ENCODE results near the gene CTSD.

CTSD gene

DNA sequence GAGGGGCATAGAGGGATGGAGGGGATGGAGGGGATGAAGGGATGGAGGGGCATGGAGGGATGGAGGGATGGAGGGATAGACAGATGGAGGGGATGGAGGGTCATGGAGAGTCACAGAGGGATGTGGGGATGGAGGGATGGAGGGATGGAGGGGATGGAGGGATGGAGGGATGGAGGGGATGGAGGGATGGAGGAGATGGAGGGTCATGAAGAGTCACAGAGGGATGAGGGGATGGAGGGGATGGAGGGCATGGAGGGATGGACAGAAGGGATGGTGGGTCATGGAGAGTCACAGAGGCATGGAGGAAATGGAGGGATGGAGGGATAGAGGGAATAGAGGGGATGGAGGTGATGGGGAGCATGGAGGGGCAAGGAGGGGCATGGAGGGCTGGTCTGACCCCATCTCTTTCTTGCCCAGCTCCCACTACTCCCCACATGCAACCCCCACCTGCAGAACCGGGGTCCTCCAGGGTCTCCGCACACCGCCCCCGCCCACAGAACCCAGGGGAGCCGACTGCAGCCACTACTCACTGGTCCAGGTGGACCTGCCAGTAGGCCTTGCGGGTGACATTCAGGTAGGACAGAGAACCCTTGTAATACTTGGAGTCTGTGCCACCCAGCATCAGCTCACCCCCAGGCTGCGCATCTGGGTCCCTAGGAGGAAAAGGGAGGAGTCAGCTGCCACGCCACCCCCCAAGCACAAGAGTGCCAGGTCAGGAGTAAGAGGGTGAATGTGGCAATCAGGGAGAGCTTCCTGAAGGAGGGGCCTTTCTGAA, 9.2 kb downstream of the CTSD start:
- no peak for DNase-seq

DNA sequence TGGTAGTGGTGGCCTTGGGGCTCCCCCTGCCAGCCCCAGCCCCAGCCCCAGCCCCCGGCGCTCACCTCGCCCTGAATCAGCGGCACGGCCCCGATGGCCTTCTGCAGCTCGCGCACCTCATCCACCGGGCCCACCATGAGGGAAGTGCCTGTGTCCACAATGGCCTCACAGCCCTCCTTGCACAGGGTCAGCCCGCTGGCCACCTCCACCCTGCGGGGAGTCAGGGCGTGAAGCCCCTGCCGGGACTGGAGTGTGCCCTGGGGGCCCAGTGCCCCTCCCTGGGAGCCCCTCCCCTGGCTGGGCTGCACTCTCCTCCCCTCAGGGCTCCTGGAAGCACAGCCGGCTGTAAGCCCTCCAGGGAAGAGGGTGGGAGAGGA, 9.8 kb downstream of the CTSD start:
- no peak for DNase-seq

DNA sequence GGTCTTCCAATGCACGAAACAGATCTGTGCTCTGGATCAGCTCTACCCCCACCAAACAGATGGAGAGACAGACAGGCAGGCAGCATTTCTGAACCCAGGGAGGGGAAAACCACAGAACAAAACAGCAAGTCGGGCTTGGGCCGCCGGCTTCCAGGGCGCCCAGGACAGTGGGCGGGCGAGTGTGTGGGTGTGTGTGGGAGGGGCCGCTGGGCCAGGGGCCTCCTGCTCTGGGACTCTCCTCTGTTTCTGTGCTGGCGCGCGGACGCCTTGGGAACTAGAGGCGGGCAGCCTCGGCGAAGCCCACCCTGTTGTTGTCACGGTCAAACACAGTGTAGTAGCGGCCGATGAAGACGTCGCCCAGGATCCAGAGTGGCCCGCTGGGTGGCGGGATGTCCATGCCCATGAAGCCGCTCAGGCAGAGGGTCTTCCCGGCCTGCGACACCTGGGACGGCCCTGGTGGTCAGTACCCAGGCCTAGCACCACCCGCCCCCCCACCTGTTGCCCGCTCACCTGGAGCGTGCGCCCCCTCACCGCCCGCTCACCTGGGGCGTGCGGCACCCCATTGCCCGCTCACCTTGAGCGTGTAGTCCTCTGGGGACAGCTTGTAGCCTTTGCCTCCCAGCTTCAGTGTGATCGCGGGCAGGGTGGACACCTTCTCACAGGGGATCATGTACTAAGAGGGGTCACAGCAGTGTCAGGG, 10.3 kb downstream of the CTSD start:
- no peak for DNase-seq

DNA sequence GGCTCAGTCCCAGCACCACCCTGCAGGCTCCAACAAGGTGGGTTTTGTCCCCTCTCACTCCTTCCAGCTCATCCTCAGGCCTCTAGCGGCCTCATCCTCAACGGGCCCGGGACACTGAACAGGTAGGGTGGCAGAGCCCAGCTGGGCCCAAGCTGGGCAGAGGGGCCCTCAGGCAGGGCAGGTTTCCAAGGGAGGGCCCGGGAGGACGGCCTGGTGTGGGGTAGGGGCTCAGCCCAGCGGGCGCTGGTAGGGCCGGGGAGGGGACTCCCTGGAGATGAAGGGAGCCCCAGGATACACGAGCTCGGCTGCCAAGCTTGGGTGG, 10.9 kb downstream of the CTSD start:
- DNase-seq = no peak

DNA sequence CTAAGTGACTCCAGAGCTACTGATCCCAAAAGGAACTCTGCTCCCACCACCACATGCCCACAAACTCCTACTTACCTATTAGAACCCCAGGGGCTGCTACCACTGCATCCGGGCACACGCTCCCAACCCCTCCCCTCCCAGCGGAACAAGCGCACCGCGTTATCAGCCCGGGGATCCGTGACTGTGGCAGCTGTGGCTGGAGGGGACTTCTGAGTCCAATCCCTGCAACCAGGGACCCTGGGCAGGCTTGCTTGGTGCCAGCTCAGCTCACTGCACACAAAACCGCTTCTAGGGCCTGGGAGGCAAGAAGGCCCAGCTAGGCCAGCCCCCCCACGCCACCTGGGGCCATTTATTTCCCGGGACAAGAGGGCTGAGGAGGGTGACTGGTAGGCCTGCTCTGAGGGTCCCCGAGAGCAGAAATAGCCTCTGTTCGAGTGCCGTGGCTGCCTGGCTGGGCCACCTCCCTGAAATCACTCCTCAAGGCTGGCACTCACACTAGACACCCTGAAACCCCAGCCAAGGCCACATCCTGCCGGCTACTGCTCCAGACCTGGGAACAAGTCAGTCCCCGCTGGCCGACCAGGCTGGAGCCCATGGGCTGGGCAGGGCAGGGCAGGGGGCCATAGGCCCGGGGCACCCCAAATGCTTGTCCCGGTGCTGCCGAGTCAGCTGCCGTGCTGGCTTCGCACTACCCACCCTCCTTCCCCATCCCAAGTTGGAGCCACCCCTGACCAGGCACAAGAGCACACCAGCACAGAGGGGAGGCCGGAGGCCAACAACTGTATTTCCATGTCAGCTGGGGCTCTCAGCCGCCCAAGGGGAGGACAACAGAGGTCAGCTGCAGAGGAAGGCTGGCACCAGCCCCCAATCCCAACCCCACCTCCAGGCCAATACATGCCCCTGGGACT, 11.5 kb downstream of the CTSD start:
- no peak for DNase-seq

DNA sequence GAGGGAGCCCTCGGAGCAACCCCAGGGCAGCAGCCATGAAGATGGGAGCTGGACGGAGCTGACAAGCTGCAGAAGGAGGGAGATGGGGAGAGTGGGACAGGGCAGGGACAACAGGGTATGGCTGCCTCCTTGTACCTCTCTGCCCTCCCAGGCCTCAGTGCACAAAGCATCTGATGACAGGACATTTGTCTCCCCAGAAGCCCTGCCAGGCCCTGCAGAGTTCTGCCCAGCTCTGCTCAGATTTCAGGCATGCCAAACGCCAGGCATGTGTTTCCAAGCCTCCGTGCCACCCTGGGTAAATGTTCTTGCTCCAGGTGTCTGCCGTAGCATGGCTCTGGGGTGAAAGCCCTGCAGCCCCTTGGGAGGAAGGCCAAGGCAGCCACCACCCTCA, 12.2 kb downstream of the CTSD start:
- DNase-seq = no peak

DNA sequence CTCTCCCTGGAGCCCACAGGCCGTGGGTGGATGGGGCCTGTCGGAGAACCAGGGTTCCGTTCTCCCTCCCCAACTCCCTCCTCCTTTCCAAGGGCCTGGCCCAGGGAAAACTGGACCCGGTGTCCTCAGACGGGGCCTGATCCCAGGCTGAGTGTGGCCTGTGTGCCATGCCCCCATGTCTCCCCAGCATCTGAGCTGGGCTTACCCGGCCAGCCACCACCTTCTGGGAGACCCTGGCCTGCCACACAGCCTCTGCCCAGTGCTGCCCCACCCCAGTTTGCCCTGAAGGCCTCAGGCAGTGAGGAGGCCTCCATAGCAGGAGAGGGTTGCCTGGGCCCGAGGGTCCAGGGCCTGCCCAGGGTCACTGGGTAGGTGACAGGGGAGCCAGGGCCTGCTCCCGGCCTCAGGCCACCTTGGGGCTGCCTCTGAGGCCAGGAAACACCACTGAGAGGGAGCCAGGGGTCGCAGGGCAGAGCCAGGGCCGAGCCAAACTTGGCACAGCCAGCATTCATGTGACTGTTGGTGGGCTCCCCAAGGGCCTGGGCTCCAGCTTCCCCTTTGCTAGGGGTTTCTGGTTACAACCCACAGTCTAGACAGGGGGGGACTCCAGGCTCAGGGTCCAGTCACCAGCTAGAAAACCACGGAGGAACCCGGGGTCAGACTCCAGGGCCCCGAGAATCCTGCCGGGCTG, 12.7 kb downstream of the CTSD start:
- DNase-seq = no peak

DNA sequence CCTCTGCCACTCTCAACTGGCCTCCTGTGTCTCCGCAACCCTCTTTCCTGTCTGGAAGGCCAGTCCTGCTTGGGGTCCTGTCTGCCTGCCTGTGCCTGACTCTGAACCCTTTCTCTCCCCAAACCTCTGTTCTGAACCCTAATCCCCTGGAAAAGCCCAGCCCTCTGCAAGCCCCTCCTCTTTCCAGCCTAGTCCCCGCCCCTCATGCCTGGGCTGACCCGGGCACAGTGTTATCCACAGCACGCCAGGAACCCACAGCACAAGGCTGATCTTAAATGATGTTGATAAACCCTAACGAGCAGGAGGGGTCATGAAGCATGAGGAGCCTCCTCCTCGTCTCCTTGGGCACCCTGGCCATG, 13.3 kb downstream of the CTSD start, which contains the start of gene IFITM10:
IFITM10 (minus strand) TSS at position 115 of the 359 bp plus-strand sequence. CDS start 153 bp downstream, outside the sequence.
- no peak for DNase-seq

DNA sequence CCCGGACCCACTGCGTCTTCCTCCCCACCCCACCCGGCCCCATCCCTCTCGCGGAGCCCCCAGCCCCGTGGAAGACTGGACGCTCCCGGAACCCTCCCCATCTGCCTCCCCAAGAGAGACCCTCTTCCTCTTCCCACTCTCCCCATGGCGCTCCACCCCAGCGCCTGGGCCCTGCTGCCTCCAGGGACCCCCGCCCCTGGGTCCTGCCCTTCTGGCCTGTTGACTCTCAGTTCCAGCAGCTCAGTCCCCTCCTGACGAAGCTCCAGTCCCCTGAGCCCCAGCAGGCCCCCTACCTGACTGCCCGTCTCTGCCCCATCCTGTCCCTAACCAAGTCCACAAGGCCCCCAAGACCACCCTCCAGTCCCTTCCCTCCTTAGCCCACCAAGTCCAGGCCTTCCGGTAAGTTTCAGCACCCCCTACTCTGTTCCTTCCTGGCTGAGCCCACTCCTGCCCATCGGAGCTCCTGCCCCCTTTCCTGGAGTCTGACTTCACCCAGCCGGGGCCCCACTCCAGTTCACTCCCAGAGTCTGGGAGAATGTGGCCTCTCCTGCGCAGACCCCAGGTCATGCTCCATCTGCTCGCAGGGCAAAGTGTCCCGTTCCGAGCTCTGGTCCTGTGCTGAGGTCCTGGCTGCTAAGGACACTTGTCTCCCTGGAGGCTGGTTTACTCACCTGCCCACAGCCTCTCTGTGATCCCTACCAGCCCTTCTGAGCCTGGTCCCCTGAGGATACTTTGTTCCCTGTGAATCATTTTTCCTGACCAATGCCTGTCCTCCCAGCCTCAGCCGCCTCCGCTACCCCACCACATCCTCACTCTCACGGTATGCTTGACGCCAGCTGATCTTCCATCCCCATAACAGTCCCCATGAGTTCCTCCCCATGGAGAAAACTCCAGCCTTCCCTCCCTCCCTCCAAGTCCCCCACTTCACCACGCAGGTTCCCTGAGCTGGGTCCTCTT, 14.1 kb downstream of the CTSD start:
- no peak for DNase-seq

DNA sequence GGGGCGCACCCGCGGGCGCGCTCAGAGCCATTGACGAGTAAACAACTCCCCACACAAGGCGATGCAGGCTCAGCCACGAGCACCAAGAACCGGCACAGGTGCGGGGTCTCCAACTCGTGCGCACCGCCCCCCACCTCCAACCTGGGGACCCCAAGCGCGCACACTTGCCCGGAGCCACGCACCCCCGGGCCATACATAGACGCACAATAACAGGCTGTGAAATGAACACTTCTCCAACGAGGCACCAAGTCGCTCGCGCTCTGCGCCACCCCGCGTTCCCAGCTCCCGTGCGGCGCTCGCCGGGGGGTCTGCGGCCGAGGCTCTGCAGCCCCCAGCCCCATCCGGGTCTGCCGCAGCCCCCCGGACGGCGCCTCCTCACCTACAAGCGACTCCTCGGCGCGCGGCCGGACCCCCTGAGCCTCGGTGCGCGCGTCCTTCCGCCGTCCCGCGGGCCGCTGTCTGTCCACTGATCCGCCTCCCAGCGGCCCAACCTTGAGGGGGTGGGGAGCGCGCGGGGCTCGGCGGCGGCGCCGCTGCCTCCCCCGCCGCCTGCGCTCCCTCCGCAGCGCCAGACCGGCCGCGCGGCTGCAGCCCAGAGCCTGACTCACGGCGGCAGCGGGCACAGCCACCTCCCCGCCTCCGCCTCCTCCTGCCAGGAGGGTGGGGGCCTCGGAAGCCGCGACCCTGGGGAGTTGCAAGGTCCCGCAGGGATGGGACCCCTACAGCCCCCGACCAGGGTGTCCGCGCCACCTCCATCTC, 14.9 kb downstream of the CTSD start:
- DNase-seq = no peak

DNA sequence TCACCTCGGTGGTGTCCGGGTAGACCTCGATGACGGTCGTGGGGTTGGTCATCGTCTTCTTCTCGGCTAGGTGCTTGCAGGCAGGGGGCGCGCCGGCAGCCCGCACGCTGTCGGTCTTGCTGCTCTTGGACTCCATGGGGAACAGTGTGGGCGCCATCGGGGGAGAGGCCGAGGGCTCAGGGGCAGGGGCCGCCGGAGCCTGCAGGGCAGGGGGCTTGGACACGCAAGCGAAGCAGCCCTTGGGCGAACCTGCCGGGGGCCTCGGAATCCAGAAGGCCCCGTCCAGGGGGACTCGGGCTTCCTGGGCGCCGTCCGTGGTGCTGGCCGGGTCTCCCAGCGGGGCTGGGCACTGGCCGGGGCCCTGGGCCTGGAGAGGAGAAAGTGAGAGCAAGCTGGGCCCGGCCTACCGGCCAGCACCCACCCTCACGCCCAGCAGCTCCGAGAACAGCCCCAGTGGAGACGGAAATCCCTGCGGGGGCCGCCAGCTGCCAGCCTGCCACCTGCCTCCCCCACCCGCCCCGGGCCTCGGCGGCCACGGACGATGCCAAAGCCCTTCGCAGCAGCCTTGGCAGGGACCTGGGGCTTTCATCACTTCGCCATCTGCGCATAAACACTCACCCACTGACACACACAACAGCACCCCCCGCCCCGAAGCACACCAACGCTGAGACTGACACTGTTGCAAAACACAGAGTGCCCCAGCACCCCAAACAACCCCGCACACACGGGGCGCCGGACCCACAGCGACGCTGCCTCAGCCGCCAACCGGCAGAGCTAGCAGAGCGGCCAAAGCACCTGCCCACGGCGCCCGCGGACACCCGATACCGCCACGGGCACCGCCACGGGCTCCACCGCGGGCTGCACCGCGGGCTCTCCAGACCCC, 15.7 kb downstream of the CTSD start:
- no peak for DNase-seq

DNA sequence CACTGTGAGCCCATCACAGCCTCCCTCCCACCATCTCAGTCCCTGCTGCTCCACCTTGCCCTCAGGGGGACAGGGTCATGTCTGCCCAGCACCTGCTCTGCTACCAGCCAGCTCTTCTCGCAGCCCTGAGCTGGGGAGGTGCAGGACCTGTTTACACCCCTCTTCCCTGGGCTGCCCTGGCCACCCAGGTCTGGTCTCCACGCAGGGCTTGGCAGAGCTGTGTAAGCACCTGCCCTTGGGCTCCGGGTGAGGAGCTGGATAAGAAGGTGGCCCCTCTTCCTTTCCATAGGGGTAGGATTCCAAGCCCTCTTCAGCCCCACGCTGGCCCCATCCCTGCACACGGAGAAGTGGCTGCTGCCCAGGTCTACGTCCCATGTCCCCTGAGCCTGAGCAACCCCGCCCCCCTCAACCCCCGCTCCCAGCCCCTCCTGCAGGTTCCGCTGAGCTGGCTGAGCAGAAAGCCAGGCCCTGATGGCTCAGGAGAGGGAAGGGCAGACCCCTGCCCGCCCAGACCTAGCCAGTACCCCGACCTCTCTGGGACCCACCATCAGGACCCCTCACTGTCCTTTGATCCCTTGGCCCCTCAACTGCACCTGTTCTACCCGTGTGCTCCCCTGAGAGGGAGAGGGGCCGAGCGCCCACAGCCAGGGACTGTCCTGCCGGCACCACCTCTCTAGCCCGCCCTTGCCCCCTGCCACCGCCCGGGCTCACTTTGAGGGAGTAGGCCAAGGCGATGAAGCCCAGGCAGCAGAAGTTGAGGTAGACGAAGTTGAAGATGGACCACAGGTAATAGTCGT, 16.6 kb downstream of the CTSD start:
- DNase-seq = no peak

DNA sequence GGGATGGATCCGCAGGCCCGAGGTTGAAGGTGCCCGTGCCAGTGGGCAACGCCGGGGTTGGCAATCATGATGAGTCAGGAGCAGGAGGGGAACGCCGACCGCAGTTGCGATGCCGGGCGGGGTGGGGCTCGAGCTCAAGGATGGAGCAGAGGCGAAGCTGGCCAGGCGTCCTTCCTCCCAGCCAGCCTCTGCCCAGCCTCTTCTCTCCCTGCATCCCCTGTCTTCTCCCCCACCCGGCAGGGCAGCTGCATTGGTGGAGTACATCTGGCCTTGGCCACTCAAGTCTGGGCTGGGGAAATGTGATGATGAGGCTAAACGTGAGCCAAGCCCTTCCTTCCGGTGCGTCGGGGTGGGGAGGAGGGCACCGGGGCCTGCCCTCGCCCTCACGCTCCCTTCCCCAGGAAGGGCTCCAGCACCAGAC, 17.2 kb downstream of the CTSD start:
- no peak for DNase-seq

DNA sequence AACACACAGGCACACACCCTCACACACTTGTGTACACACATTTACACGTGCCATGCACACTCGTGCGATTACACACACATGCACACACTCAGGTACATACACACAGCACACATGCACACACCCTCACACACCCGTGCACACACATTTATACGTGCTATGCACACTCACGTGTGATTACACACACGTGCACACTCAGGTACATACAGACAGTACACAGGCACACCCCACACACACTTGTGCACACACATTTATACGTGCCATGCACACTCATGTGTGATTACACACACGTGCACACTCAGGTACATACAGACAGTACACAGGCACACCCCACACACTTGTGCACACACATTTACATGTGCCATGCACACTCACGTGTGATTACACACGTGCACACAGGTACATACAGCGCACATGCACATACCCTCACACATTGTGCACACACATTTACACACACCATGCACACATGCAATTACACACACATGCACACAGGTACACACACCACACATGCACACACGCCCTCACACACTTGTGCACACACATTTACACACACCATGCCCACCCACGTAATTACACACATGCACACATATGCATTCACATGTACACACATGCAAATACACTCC, 17.9 kb downstream of the CTSD start:
- no peak for DNase-seq

DNA sequence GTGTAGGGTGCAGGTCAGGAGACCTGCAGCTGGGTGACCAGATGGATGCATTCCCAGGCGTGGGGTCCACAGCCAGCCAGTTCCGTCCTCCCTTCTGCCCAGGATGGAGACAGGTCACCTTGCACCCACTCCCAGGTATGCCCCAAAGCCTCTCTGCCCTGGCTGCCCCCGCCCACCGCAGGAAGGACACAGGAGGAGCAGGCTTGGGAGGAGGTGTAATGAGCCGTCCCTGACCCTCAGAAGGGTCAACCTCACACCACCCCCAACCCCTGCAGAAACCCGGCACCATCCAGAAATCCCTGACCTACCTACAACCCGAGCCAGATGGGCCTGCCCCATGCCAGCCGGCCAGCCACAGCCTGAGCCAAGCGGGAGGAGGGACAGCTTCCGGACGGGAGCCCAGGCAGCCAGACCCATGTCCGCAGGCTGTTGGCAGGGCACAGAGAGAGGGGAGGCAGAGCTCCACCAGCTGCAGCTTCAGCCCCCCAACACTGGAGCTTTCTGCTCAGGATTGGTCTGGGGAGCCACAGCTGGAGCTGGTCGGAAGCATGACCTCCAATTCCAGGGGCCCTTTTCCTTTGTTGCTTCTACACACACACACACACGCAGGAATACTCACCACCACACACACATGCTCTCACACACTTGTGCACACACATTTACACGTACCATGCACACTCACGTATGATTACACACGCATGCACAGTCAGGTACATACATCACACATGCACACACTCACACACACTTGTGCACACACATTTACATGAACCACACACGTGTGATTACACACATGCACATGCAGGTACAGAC, 18.6 kb downstream of the CTSD start:
- no peak for DNase-seq

DNA sequence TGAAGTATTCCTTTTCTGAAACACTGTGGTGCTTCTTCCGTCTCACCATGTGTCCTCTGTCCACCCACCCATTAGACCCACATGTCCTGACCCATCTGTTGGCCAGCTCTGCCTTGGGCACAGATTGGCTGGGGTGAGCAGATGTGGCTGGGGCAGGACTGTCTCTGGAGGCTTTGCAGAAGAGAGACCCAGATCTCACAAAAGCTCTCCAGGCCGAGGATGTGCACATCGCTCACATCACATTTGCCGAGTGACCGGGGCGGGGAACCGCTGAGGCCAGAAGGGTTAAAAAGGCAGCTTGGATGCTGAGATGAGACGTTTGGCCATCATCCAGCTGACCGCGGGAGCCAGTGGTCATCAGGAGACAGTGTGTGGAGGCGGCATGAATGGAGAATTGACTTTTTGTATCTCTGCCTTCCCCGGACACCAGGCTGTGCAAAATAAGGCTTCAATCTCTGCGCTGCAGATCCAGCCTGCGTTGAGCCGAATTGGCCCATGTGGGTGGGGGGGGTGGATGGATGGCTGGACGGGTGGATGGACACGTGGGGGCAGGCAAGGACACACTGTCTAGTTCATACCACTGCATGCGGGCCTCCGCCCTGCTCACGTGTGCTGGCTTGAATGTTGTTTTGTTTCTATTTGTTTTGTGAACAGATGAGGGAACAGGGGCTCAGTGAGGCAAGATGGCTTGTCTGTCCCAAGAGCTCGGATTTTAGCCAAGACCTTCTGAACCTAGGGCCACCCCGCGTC, 19.4 kb downstream of the CTSD start:
- DNase-seq = no peak

DNA sequence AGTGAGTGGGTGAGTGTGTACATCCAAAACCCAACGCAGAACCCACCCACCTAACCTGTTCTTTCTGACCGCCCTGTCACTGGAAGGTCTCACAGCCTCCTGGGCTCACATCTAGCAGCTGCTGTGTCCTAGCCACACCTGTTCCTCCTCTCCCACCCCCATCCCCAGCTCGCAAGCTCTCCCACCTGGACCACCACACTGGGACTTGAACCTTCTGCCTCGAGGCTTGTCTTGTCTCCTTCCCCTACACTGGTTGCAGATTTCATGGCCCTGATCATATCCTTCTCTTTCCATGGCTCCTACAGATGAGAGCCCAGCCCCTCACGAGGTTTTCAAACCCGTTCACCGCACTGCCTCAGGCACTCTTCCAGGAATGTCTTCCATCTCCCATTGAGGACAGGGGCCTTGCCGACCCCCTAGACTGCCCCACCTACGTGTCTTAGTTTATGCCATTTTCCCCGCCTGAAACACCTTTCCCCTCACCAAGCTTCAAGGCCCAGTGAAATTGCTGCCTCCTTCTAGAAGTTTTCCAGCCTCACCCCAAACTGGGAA, 20.1 kb downstream of the CTSD start:
- DNase-seq = no peak
